Thyroid gland (tissue), 4 donors: ENCODE data around the gene KCNMB2.

ENCODE experiments used
- CTCF ChIP-seq, 6 experiments: fragments of 200-600 bp in 3 of 6; fragments of 450-650 bp in 3 of 6; sonication (generic) in 3 of 6; IDR thresholded peaks; one replicate each; pipeline ENCODE4 v1.5.1; 2016 to 2019; ENCODE audit warnings: antibody characterized with exemption in 6 of 6, mild to moderate bottlenecking in 2 of 6, inconsistent platforms in 1 of 6, moderate library complexity in 1 of 6
- POLR2A ChIP-seq, 2 donors: fragments of 450-650 bp; IDR thresholded peaks; one replicate each; pipeline ENCODE4 v1.6.1; 2017; ENCODE audit warnings: antibody characterized with exemption in 2 of 2, mild to moderate bottlenecking in 2 of 2, moderate library complexity in 1 of 2

GRCh38 chr3:178771511-178771910 is 235.3 kb downstream of the KCNMB2 start:
- no peak for TF ChIP-seq CTCF (IDR thresholded peaks at IDR 0.05)
- no peak for TF ChIP-seq POLR2A (IDR thresholded peaks at IDR 0.05)
